Upper lobe of left lung (tissue), 6 donors: ENCODE results near the gene PAPSS2. TPM values are rescaled to one million over a fixed set of nuclear protein-coding genes. Genes with fewer than 3 reads are reported as not detected.
A peak's percentile ranks its signal among the peaks of the same experiment; 100 is the strongest.

Experiments used
- ATAC-seq, 2 donors: fragments of 200-7000 bp; cut with Tn5 transposase; one replicate each; pipeline ENCODE4 v1.9.1; 2022; ENCODE audit warnings: mild to moderate bottlenecking in 2 of 2, moderate library complexity in 2 of 2; ENCODE audit not compliant: low FRiP score in 2 of 2
- DNase-seq, 2 donors: peaks; one replicate each; pipeline ENCODE4 v3.0.0-alpha.2; 2019 to 2020
- H3K27ac ChIP-seq, 4 donors: fragments of 200-600 bp; sonication (generic); one replicate each; pipeline ENCODE4 v1.5.1; 2016 to 2019
- H3K27me3 ChIP-seq, 4 donors: fragments of 200-600 bp; sonication (generic); one replicate each; pipeline ENCODE4 v1.5.1; 2017 to 2019
- H3K36me3 ChIP-seq, 4 donors: fragments of 200-600 bp; sonication (generic); one replicate each; pipeline ENCODE4 v1.5.1; 2016 to 2019
- H3K4me1 ChIP-seq, 4 donors: fragments of 200-600 bp; sonication (generic); one replicate each; pipeline ENCODE4 v1.5.1; 2018 to 2019
- H3K4me3 ChIP-seq, 4 donors: fragments of 200-600 bp; sonication (generic); one replicate each; pipeline ENCODE4 v1.5.1; 2017 to 2019; ENCODE audit warnings: mild to moderate bottlenecking in 2 of 4, moderate library complexity in 1 of 4
- H3K9me3 ChIP-seq, 4 donors: fragments of 200-600 bp; sonication (generic); one replicate each; pipeline ENCODE4 v1.5.1; 2018 to 2019
- CTCF ChIP-seq, 6 experiments: fragments of 450-650 bp in 4 of 6; fragments of 200-600 bp in 2 of 6; sonication (generic) in 2 of 6; IDR thresholded peaks; one replicate each; pipeline ENCODE4 v1.5.1; 2016 to 2019; ENCODE audit warnings: antibody characterized with exemption in 6 of 6
- EP300 ChIP-seq, 4 donors: sonication (generic); formaldehyde crosslinking; IDR thresholded peaks; one replicate each; pipeline ENCODE4 v1.5.1; 2017; ENCODE audit warnings: antibody characterized with exemption in 4 of 4, control low read depth in 2 of 4
- POLR2A ChIP-seq, 4 donors: fragments of 450-650 bp; IDR thresholded peaks; one replicate each; pipeline ENCODE4 v1.5.1; 2016 to 2017; ENCODE audit warnings: antibody characterized with exemption in 4 of 4, mild to moderate bottlenecking in 2 of 4
- POLR2AphosphoS5 ChIP-seq, 2 donors: sonication (generic); formaldehyde crosslinking; IDR thresholded peaks; one replicate each; pipeline ENCODE4 v1.5.1; 2017; ENCODE audit warnings: antibody characterized with exemption in 2 of 2
- WGBS, 2 donors: methylation state at CpG; one replicate each; pipeline ENCODE4 v1.1.5; 2017 to 2018; 5-methylcytosine and 5-hydroxymethylcytosine counted together
- total RNA-seq, 6 donors: library from RNA; depleted of rRNA in 4 of 6; stranded (reverse); fragments of >200 nt in 4 of 6; gene quantifications; one replicate each; pipeline versions ENCODE4 v1.1.0 to v1.2.1, GENCODE V29; 2016 to 2021
- donor health status: DM: no; HTN: no; CAD: no; lungs with moderate emphysema.
- donor health status: DM: no; HTN: yes; CAD: no; lungs with severe emphysema.

The PAPSS2 gene
- total RNA-seq, 6 donors from 2014 or later: 48.2 to 217 (median 159) TPM

- H3K27ac ChIP-seq: peak overlapping the region; percentile 56 to 80 (median 70)
- peaks cover 35 to 79% (median 53%) of the 10 kb centered on the region in 4 donors for H3K4me1 ChIP-seq
- H3K36me3 ChIP-seq: peaks cover 0 to 80% (median 7%) of the 10 kb centered on the region in 4 donors
- no peak overlapping the region for H3K4me3 ChIP-seq
- 35 to 40% methylated on average over 4 of the region's 4 CpGs for WGBS, 2 donors
- DNase-seq (no peak), ATAC-seq (no peak)
- no peaks in the 10 kb centered on the region for H3K27me3 ChIP-seq
- TF ChIP-seq POLR2A (IDR thresholded peaks at IDR 0.05) (no peak), POLR2AphosphoS5 (IDR thresholded peaks at IDR 0.05) (peak; percentile 38 to 42), EP300 (IDR thresholded peaks at IDR 0.05) (peak in 1 of 4 donors; percentile 76), CTCF (IDR thresholded peaks at IDR 0.05) (no peak)
- no peaks in the 10 kb centered on the region for H3K9me3 ChIP-seq
Observed at GRCh38 chr10:87716348-87716670, 56.6 kb downstream of the PAPSS2 start.

DNA sequence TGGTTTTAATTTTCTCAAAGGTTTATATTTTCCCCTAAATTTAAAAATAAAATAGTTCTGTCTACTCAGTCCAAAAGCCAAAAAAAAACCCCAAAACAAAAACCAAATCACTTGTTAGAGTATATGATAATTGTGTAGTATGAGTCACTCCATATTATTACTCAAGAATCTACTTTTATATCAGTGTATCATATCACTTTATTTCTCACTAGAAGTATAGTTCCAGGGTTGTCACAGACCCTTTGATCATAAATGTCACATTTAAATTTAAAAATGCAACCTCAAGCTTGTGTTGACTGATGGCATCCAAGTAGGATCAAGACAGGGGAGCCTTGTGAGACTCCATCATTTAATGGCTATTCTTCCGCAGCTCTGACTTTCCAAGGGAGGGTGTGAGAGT, 61.0 kb downstream of the PAPSS2 start:
- DNase-seq (no peak), ATAC-seq (no peak)
- peaks cover 0 to 45% (median 8%) of the 10 kb centered on the region in 4 donors for H3K36me3 ChIP-seq
- peak overlapping the region; percentile 18 to 81 (median 54) for H3K27ac ChIP-seq
- no peaks in the 10 kb centered on the region for H3K27me3 ChIP-seq
- H3K9me3 ChIP-seq: no peaks in the 10 kb centered on the region
- WGBS, 2 donors: 93 to 96% methylated on average over 1 of the region's 1 CpG
- no peak for TF ChIP-seq CTCF (IDR thresholded peaks at IDR 0.05)
- TF ChIP-seq POLR2AphosphoS5 (IDR thresholded peaks at IDR 0.05): no peak
- TF ChIP-seq POLR2A (IDR thresholded peaks at IDR 0.05): no peak
- TF ChIP-seq EP300 (IDR thresholded peaks at IDR 0.05): no peak
- peaks cover 15 to 62% (median 40%) of the 10 kb centered on the region in 4 donors for H3K4me1 ChIP-seq
- no peak overlapping the region for H3K4me3 ChIP-seq

GRCh38 chr10:87721781-87722180, 62.1 kb downstream of the PAPSS2 start:
- peak overlapping the region in 3 of 4 donors; percentile 46 to 81 (median 62) for H3K27ac ChIP-seq
- no peak for ATAC-seq

GRCh38 chr10:87722716-87723115, 63.0 kb downstream of the PAPSS2 start:
- Histone ChIP-seq H3K27me3 (no peaks in the 10 kb centered on the region), H3K27ac (peak overlapping the region in 3 of 4 donors; percentile 23 to 81 (median 43)), H3K4me1 (peaks cover 10 to 43% (median 26%) of the 10 kb centered on the region in 4 donors), H3K4me3 (no peak overlapping the region), H3K36me3 (peaks cover 0 to 40% (median 12%) of the 10 kb centered on the region in 4 donors), H3K9me3 (no peaks in the 10 kb centered on the region)
- 65 to 71% methylated on average over 4 of the region's 4 CpGs for WGBS, 2 donors
- no peak for TF ChIP-seq EP300 (IDR thresholded peaks at IDR 0.05)
- no peak for ATAC-seq
- no peak for DNase-seq

More at GRCh38 chr10:87721781-87722180, 62.1 kb downstream of the PAPSS2 start:
- no peak for DNase-seq
- Histone ChIP-seq H3K4me1 (peaks cover 10 to 51% (median 30%) of the 10 kb centered on the region in 4 donors), H3K27me3 (no peaks in the 10 kb centered on the region), H3K36me3 (peaks cover 0 to 40% (median 9%) of the 10 kb centered on the region in 4 donors), H3K4me3 (no peak overlapping the region), H3K9me3 (no peaks in the 10 kb centered on the region)
- TF ChIP-seq CTCF (IDR thresholded peaks at IDR 0.05): no peak
- TF ChIP-seq EP300 (IDR thresholded peaks at IDR 0.05): peak in 2 of 4 donors; percentile 7 to 69
- TF ChIP-seq POLR2AphosphoS5 (IDR thresholded peaks at IDR 0.05): no peak
- no peak for TF ChIP-seq POLR2A (IDR thresholded peaks at IDR 0.05)
- 53 to 74% methylated on average over 2 of the region's 2 CpGs for WGBS, 2 donors

GRCh38 chr10:87723500-87723899, 63.8 kb downstream of the PAPSS2 start:
- TF ChIP-seq POLR2AphosphoS5 (IDR thresholded peaks at IDR 0.05) (no peak), EP300 (IDR thresholded peaks at IDR 0.05) (no peak), CTCF (IDR thresholded peaks at IDR 0.05) (no peak), POLR2A (IDR thresholded peaks at IDR 0.05) (no peak)
- Histone ChIP-seq H3K4me3 (no peak overlapping the region), H3K36me3 (peaks cover 0 to 38% (median 12%) of the 10 kb centered on the region in 4 donors), H3K27me3 (no peaks in the 10 kb centered on the region), H3K4me1 (peaks cover 10 to 36% (median 25%) of the 10 kb centered on the region in 4 donors), H3K9me3 (no peaks in the 10 kb centered on the region), H3K27ac (peak overlapping the region in 2 of 4 donors; percentile 43 to 81)
- DNase-seq (no peak), ATAC-seq (no peak)
- WGBS, 2 donors: 23 to 30% methylated on average over 6 of the region's 6 CpGs
